AG08395 (cell line): ENCODE data around the gene GRK1.

Experiments
- DNase-seq: peaks from one replicate; pipeline ENCODE4 v3.0.0; 2012; ENCODE audit warnings: mixed read lengths, low spot score

The GRK1 gene

GRCh38 chr13:113758651-113759524 is 91.9 kb downstream of the GRK1 start, which contains the start of gene TMEM255B:
TSS of gene TMEM255B (plus strand) at chr13:113759226. CDS start at chr13:113759270, 44 bp downstream.
- peak; percentile 96 for DNase-seq

GRCh38 chr13:113759525-113760137 is 92.6 kb downstream of the GRK1 start:
- peak; percentile 51 for DNase-seq

DNA sequence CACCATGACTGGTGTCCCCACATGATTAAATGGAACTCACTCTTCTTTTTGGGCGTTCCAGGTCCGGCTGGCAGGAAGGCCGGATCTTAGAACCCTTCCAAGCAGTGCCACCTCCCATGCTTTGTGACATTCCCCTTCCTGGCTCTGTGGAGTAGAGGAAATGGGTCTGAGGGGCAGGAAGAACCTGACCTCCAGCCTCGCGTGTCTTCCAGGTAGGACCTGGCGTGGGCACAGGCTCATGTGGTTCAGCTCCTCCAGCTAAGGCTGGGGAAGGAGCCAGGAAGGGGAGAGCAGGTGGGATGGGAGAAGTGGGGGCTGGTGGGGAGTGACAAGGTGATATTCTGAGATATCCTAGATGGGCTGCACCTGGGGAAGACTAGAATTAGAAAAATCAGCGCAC is 94.1 kb downstream of the GRK1 start:
- no peak for DNase-seq

- no peak for DNase-seq
These were observed 95.1 kb downstream of the GRK1 start for GRCh38 chr13:113762075-113762474.

GRCh38 chr13:113762538-113762937 is 95.5 kb downstream of the GRK1 start:
- no peak for DNase-seq

DNA sequence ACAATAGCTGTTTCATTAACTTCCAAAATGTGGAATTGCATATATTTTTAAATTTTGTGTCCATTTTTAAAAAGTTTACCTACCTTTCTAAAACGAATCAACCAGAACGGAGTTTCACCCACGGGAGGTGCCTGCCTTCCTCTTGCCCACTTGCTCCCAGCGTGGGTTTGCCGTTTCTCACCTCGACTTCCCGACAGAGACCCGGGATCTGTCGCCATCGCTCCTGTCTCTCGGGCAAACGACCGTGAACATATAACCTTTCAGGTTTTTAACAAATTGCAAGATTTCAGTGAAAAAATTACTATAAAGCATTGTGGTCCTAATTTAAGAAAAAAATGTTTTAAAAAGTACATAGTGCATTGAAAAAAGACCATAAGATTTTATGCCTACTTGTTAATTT is 96.2 kb downstream of the GRK1 start:
- no peak for DNase-seq

DNA sequence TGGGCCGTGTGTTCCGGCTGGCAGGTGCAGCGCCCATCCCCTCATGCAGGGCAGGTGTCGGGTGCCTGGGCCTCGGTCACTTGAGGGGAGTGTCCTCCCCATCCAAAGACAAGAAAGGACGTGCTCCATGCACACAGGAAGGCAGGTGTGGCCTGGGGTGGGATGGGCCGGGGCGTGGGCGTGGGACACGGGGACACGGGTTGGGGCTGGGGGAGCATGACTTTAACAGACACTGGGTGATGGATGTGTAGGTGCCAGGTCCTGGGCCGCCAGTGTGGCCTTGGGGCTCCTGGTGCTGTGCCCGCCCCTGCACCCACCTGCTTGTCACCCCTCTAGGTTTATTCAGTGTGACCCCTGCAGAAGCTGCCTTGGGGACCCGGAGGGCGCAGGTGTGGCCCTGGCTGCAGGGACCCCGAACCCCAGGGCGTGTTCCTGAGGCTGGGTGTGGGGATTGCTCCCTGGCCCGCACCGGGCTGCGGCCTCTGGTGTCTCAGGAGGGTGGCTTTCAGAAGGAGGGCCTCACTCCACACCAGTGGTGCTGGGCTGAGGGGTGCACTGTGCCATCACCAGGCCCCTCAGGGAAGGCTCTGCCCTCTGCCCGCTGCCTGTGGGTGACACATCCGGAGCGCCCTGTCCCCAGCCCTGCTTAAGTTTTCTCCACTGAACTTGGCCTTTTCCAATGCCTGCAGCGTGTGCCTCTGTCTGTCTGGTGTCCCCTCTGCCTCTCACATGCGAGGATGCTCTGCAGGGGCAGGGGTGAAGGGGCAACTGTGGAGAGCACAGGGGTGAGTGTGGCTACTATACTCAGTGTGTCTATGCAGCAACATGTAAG is 97.2 kb downstream of the GRK1 start:
- no peak for DNase-seq

- peak; percentile 15 for DNase-seq
These were observed 98.0 kb downstream of the GRK1 start for GRCh38 chr13:113764793-113765563.

GRCh38 chr13:113765564-113765910 is 98.5 kb downstream of the GRK1 start:
- DNase-seq, result peak; percentile 44

DNA sequence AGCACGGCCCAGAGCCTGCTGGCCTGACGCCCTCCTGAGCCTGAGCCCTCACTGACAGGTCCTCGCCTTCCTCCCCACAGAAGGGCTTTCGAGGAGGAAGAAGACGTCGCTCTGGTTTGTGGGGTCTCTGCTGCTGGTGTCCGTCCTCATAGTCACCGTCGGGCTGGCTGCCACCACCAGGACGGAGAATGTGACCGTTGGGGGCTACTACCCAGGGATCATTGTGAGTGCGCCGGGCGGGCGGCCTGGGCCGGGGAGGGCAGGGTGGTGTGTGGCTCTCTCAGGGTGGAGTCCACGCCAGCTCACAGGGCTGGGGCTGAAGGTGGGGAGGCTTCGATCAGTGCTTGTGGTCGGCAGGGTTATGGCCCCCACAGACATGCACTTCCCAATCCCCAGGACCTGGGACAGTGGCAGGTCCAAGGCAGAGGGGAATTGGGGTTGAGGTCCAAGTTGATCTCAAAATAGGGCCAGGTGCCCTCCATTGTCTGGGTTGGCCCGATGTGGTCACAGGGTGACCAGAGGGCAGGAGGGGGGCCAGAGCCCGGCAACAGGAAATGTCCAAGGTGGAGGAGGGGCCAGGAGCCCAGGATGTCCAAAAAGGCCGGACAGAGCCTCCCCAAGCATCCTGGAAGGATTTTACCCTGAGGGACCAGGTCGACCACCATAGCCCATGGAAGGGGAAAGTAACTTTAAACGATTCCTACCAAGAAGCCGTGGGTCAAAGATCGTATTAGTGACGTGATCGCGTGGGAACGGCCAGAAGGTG is 99.2 kb downstream of the GRK1 start:
- no peak for DNase-seq

GRCh38 chr13:113767366-113767765 is 100.3 kb downstream of the GRK1 start:
- no peak for DNase-seq

DNA sequence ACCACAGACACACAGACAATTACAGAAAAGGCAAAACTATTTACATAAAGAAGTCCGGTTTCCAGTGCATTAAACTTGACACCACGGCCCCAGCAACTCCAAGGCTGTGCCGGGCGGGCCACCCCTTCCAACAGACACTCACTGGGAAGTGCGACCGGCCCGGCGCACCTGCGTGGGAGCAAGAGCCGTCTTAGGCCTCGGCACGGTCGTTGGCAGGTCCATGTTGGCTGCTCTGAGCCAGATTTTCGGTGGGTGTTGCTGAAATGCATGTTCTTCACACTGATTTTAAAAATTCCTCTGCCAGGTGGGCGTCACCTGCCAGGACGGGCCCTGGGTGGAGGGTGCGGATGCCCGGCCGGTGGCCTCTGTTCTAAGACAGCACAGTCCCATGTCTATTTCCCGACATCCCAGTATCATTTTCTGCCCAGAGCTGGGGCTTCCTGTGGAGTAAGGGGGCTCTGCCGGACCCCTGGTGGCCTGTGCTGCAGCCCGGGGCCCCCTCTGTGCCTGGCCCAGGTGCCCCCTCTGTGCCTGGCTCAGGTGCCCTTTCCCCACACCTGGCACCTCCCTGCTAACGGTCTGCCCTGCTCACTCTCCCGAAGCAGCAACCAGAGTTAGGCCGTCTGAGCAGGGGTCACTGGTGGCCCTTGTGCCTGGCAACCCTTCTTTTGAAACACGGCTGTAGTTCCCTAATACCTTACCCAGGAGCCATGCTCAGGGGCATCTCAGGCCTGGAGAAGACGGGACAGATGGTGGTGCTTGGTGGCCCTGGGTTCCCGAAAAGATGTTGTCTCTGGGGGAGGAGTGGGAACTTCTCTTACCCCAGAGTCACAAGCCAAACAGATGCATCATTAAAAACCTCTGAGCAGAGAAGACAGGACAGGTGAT is 101.2 kb downstream of the GRK1 start:
- DNase-seq, result no peak

DNA sequence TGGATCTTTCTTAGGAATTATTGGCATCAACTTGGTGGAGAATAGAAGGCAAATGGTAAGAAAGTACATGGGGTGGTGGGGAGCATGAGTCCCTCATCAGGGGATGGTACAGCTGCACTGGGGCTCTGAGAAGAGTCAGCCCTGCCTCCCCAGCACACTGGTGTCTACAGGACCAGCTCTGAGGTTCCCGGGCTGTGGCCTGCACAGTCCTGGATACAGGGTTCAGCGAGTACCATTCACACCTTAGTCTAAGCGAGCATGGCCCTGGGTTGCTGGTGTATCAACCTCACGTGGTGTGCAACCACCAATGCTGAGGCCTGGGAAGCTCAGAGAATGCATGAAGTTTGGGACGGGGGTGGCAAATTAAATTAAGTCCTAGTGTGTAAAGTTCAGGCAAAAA is 102.1 kb downstream of the GRK1 start:
- DNase-seq, result no peak

- no peak for DNase-seq
These were observed 102.9 kb downstream of the GRK1 start for GRCh38 chr13:113769881-113770280.

DNA sequence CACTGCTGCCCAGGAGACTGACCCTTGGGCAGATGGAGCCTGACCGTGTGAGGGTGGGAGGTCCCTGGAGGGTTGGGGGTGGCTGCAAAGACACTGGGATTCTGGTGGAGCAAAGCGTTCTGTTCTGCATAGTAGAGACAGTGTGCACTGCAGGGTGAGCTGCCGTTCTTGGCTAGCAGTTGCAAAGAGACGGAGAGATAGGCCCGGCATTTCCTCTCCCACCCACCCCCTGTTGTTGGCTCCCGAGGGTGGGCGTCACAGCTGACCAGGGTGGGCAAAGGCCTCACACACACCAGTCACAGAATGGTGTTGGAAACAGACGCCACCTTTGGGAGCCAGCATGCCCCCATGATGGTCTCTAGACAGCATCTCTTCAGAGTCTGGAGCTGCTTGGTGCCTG is 103.4 kb downstream of the GRK1 start:
- DNase-seq, result no peak

GRCh38 chr13:113770937-113771336 is 103.9 kb downstream of the GRK1 start:
- no peak for DNase-seq

DNA sequence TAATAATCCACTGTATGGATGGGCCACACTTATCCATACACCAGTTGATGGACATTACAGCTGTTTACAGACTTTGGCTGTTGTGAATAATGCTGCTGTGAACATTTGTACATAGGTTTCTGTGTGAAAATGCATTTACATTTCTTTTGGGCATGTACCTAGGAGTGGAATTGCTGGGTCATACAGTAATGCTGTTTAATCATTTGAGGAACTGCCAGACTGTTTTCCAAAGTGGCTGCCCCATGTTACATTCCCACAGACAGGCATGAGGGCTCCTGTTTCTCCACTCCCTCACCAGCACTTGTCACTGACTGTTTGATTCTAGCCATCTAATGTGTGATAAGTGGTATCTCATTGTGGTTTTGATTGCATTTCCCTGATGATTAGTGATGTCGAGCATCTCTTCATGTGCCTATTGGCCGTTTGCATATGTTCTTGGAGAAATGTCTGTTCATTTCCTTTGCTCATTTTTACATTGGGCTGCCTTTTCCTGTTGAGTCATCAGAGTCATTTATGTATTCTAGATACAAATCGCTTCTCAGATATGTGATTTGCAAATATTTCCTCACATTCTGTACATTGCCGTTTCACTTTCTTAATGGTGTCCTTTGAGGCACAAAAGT is 104.8 kb downstream of the GRK1 start:
- DNase-seq, result no peak

DNA sequence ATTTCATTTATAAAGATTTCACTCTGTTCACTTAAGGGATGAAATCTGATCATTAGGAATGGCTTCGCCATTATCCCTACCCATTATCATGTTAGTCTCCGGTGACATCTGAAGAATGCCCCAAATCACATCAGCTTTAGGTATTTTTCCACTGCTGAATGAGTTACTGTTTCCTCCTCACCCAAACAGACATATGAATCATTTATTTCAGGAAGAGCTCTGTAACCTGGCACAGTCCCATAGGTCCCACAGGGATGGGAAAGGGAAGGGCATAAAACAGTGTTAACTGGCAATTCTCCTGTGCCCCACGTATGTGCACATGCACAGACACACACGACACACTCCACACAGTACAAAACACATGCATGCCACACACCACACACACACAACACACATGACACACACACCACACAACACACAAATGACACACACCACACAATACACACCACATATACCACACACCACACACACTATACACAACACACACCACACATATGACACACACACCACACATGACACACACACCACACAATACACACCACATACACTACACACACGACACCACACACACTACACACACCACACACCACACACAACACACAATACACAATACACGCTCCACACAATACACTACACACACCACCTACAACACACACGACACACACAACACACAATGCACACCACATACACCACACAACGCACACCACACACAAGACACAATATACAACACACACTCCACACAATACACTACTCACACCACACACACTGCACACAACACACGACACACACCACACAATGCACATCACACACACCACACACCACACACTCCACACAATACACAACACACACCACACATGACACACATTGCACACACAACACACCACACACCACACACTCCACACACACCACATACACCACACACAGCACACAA is 107.4 kb downstream of the GRK1 start:
- peak; percentile 59 for DNase-seq
